Activated gamma-delta T cell treated with Interleukin-2 at 50 U/mL for 16 hours (primary cell): ENCODE measurements around the gene NUP58.

ENCODE experiments used
- DNase-seq: peaks from one replicate; pipeline ENCODE4 v3.0.0-alpha.2; 2020

The NUP58 gene

GRCh38 chr13:25301347-25302113 lies at the start of gene NUP58:
Gene NUP58, plus strand, starts transcription at chr13:25301625. Its CDS starts 149 bp downstream, at chr13:25301774.
- peak; percentile 90 for DNase-seq

GRCh38 chr13:25252225-25252624 lies 49.2 kb upstream of the NUP58 start:
- DNase-seq: no peak

- no peak for DNase-seq
These were observed 48.7 kb upstream of the NUP58 start for GRCh38 chr13:25252752-25253151.

GRCh38 chr13:25253702-25254101 lies 47.7 kb upstream of the NUP58 start:
- no peak for DNase-seq

GRCh38 chr13:25262261-25262660 lies 39.2 kb upstream of the NUP58 start:
- DNase-seq: no peak

- DNase-seq: no peak
These were observed 34.7 kb upstream of the NUP58 start for GRCh38 chr13:25266706-25267105.

- DNase-seq: no peak
These were observed 33.7 kb upstream of the NUP58 start for GRCh38 chr13:25267715-25268114.

GRCh38 chr13:25268561-25268960 lies 32.9 kb upstream of the NUP58 start:
- DNase-seq: no peak

GRCh38 chr13:25276748-25277147 lies 24.7 kb upstream of the NUP58 start:
- no peak for DNase-seq

- DNase-seq: no peak
These were observed 21.0 kb upstream of the NUP58 start for GRCh38 chr13:25280396-25280795.

GRCh38 chr13:25281193-25281934 lies 20.1 kb upstream of the NUP58 start:
- no peak for DNase-seq

- DNase-seq: no peak
These were observed 19.5 kb upstream of the NUP58 start for GRCh38 chr13:25281935-25282332.

GRCh38 chr13:25286308-25286968 lies 15.0 kb upstream of the NUP58 start:
- peak; percentile 9 for DNase-seq

- peak; percentile 96 for DNase-seq
These were observed 14.2 kb upstream of the NUP58 start, which contains the start of gene MTMR6 for GRCh38 chr13:25286969-25287961. Gene MTMR6, minus strand, starts transcription at chr13:25287488. Its CDS starts 241 bp downstream, at chr13:25287247.

GRCh38 chr13:25288966-25289365 lies 12.5 kb upstream of the NUP58 start:
- no peak for DNase-seq

GRCh38 chr13:25291691-25292090 lies 9.7 kb upstream of the NUP58 start:
- no peak for DNase-seq

GRCh38 chr13:25292301-25292700 lies 9.1 kb upstream of the NUP58 start:
- DNase-seq: no peak

- no peak for DNase-seq
These were observed 6.2 kb upstream of the NUP58 start for GRCh38 chr13:25295228-25295627.

- DNase-seq: no peak
These were observed 5.7 kb upstream of the NUP58 start for GRCh38 chr13:25295701-25296100.

GRCh38 chr13:25300861-25301346 lies 521 bp upstream of the NUP58 start:
- DNase-seq: peak; percentile 15

GRCh38 chr13:25302121-25302520 lies 696 bp downstream of the NUP58 start:
- no peak for DNase-seq
